GM18517 (cell line): Measurements from ENCODE around the gene WNK1.

Source experiments
- ATAC-seq: cut with Tn5 transposase; IDR thresholded peaks from one replicate; pipeline ENCODE4 v1.9.1; 2021; ENCODE audit warnings: mild to moderate bottlenecking, moderate library complexity; ENCODE audit not compliant: unreplicated experiment

WNK1 gene

DNA sequence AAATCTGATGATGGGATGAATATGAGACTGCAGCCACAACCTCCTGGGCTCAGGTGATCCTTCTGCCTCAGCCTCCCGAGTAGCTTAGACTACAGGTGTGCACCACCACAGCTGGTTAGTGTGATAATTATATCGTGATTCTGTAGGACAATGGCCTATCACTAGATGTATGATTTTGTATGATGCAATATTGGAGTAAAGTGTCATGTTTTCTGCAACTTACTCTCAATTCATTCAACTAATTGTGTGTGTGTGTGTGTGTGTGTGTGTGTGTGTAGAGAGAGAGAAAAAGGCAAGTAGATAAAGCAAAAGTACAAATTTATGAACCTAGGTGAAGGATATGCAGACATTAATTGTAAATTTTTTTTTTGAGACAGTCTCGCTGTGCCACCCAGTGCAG is 186.4 kb downstream of the WNK1 start:
- no peak for ATAC-seq

DNA sequence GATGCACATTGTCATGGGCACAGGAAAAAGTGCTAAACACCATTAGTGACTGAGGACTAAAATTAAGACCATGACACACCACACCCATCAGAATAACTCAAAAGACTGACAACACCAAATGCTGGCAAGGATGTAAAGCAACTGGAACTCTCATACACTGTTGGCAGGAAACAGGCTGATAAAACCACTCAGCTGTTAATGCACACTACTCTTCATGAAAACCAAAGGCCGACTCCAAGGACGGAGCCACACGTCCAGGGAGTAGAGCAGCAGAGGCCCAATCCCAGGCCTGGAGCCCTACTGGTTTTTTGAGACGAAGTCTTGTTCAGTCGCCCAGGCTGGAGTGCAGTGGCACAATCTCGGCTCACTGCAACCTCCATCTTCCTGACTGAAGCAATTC is 190.7 kb downstream of the WNK1 start:
- no peak for ATAC-seq

DNA sequence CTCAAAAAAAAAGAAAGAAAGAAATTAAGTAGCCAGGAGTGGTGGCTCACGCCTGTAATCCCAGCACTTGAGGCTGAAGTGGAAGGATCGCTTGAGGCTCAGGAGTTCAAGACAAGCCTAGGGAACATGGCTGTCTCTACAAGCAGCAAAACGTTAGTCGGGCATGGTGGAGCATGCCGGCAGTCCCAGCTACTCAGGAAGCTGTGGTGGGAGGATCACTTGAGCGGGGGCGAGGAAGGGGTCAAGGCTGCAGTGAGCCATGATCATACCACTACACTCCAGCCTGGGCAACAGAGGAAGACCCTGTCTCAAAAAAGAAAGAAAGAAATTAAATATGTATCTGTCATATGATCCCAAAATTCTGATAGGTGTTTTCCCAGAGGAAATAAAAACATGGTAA is 191.8 kb downstream of the WNK1 start:
- ATAC-seq = no peak

DNA sequence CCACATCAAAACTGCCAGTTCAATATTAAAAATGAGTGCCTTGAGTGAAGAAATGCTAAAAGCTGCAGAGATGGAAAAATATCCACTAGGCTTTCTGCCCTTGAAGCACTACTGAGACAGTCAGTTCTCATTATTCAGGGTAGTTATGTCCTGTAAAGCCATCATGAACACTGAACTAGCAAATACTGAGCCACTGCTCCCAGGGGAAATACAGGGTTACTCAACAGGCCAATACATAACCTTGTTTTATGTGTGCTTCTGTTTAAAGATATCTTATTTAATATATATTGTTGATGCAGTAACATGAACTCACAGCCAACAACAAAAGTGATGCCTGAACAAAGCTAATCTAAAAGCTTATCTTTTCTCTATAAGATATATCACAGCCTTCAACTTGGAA is 193.8 kb downstream of the WNK1 start:
- ATAC-seq = no peak

DNA sequence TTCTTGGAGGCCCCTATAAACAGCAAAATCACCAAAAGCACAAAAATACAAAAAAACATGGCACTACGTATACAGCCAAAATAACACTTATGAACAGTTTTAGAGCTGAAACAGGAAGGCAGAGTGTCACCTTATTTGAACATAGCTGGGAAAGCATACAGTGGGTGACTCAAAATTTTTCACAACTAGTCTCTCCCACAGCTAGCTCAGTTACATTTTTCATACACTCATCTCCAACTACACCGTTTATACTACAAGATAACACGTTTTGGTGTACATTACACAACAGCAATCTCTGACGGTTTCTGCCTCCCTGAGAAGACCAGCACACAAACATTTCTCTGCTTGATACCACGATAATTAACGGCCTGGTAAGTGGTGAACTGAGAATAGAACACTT is 194.3 kb downstream of the WNK1 start:
- ATAC-seq = no peak

DNA sequence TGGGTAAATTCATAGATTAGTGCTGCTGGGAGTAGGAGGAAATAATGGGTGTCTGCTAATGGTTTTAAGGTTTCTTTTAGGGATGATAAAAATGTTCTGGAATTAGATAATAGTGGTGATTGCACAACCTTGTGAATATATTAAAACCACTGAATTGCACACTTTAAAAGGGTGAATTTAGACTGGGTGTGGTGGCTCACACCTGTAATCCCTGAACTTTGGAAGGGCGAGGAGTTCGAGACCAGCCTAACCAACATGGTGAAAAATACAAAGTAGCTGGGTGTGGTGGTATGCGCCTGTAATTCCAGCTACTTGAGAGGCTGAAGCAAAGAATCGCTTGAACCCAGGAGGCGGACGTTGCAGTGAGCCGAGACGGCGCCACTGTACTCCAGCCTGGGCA is 195.9 kb downstream of the WNK1 start:
- ATAC-seq = no peak

DNA sequence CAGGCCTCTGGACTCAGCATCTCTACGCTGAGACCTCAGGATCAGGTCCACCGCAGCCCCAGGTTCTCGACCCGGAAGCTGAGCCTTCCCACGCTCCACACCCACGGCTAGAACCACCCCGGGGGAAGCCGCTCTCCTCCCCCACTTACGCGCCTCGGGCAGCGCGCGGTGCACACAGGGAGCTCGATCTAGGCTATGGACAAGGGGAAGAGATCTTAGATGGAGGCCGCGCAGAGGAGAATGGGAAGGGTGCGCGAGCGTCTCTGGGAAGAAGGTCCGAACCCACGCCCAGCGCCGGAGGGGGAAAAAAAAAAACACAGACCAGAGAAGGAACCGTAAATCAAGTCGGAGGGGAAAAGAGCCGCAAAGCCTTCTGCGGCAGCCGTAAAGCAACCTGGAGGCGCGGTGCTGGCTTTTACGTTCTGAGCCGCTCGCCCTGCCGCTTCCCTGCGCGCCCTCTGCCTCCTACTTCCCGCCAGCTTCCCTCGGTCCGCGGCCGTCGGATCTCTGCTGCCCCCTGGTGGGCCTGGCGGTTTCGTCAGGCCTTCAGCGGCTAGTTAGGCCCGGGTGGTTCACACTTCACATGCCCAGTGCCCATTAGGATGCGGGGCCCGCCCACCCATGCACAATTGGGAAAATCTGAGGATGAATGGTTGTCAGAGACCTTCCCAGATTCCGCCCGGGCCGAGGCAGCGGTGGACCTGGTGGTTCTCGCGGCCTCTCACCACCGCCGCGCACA is 197.2 kb downstream of the WNK1 start, which contains the start of gene RAD52:
Gene RAD52, minus strand, starts transcription at position 242 of the 739 bp plus-strand sequence. CDS start 16,636 bp downstream, outside the sequence.
- peak; percentile 87 for ATAC-seq

DNA sequence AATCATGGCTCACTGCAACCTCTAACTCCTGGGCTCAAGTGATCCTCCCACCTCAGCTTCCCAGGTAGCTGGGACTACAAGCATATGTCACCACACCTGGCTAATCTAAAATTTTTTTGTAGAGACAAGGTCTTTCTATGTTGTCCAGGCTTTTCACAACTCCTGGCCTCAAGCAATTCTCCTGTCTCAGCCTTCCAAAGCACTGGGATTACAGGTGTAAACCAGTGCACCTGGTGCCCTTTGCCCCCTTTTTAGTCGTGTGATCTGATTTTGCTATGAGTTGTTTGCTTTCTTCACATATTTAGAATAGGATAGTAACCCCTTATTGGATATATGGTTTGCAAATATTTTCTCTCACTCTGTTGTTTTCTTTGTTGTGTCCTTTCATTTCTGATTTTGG is 198.8 kb downstream of the WNK1 start:
- ATAC-seq = no peak

DNA sequence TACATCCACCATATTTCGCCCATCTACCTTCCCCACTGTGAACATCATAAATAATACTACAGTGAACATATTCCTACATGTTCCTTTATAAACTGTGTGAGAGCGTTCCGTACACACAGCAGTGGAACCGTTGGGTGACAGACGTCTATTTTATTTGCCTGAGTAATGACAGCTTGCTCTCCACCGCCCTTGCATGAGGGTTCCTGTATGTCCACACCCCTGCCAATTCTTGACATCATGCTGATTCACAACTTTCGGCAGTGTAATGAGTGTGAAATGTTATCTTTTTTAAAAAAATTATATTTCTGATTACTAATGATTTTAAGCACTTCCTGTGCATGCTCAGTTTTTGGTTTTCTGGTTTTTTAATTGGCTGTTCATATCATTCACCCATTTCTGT is 201.4 kb downstream of the WNK1 start:
- ATAC-seq = no peak

DNA sequence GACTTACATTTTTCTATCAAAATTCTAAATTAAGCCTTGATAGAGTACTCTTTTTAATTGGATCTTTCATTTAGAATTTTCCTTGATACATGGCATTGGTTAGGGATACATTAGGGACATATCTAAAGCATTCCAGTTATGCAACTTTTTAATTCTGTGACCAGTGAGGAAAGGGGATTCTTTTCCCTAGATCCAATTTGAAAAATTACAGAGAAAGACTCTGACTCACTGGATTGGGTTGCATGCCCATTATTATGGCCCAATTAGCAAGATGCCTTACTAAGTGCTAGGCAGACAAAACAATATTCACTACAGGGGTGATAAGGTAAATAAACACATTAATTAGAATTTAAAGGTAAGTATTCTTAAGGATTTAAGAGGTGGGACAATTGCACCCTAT is 202.4 kb downstream of the WNK1 start:
- no peak for ATAC-seq

DNA sequence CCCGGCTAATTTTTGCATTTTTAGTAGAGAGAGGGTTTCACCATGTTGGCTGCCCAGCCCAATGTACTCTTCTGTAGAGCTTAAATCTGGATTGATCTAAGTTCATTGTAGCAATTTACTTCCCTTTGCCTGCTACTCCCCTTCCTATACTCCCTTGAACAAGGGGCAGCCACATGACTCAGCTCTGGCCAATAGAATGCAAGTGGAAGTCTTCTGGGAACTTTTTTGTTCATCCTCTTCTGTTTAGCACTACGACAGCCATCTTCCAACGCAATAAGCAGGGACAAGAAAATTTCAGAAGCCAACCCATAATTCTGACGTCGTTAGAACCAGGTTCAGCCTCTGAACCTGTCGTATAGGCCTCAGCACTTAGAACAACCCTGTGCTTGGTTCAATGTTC is 203.6 kb downstream of the WNK1 start:
- ATAC-seq = no peak

DNA sequence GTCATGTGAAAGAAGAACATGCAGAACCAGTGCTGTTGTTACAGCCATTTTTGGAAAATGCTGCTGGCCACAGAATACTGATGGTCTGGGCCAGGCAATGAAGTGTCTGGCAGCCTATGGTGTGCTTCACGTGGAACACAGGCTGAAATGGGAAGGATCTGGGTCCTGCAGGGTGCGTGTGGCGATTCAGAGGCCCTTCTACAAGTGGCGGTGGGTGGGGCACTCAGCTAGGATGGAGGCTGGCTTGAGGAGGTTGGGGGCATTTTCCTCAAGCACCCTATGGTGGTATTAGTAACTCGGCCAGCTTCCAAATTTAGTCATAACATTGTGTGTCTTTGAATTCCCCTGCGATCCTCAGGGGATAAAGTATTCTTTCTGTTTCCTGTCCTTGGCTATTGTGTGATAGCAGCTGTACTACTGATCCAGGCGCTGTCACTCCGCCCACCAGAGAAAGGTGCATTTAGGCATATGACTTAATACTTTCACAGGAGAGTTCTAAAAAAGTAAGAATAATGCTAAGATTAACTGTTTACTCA is 206.3 kb downstream of the WNK1 start:
- ATAC-seq = peak; percentile 77
